GM12878 (cell line): ENCODE results near the gene ITGA7. TPM values are rescaled to one million over a fixed set of nuclear protein-coding genes. Genes with fewer than 3 reads are reported as not detected.

Experiments used
- ATAC-seq: fragments of 200-7000 bp; cut with Tn5 transposase; 3 replicates; pipeline ENCODE4 v1.9.1; 2020; ENCODE audit warnings: mild to moderate bottlenecking, moderate library complexity
- BruUV-seq: library from RNA; stranded (reverse); fragments of 400-500 nt; replicated peaks from 2 replicates; lab custom pipeline; 2021; lab: Mats Ljungman, UMichigan
- CTCF ChIA-PET: fragments of 300-600 bp; sonication (Branson Sonifier 250); formaldehyde crosslinking; extraction: SDS; loops from one replicate; lab custom pipeline; 2021; ENCODE audit warnings: inconsistent platforms; lab: Yijun Ruan, JAX
- POLR2A ChIA-PET: fragments of 350-600 bp; formaldehyde crosslinking; extraction: SDS; loops from one replicate; lab custom pipeline; 2021; ENCODE audit warnings: inconsistent platforms; lab: Charles Lee
- RAD21 ChIA-PET: fragments of 300-600 bp; sonication (Branson Sonifier 250); formaldehyde crosslinking; loops from one replicate; lab custom pipeline; 2023; ENCODE audit warnings: antibody characterized with exemption; ENCODE audit not compliant: unreplicated experiment; lab: Charles Lee
- SMC1A ChIA-PET: fragments of 300-600 bp; sonication (Branson Sonifier 250); formaldehyde crosslinking; loops from one replicate; lab custom pipeline; 2023; ENCODE audit not compliant: unreplicated experiment, uncharacterized antibody; lab: Charles Lee
- DNase-seq: peaks from one replicate; pipeline ENCODE4 v3.0.0-alpha.2; 2011; ENCODE audit warnings: low read depth, low spot score
- FAIRE-seq: peaks from 3 replicates; lab custom pipeline; 2011; peaks lifted over from hg19 to GRCh38; lab: Jason Lieb, UNC
- H2AFZ ChIP-seq: 2 replicates; pipeline ENCODE4 v1.6.0; 2011; ENCODE audit warnings: low read depth, low read length, control low read depth; ENCODE audit not compliant: control insufficient read depth
- H3K27ac ChIP-seq: 2 replicates; pipeline ENCODE4 v1.5.1; 2011; ENCODE audit warnings: control low read depth; ENCODE audit not compliant: control insufficient read depth, insufficient read depth
- H3K27me3 ChIP-seq, 2 experiments: replicated peaks in 1 of 2; 2 replicates each; pipeline versions ENCODE4 v1.6.0 to v1.6.1; 2011; ENCODE audit warnings: low read length in 1 of 2; ENCODE audit not compliant: control insufficient read depth in 2 of 2, insufficient read depth in 2 of 2
- H3K36me3 ChIP-seq, 2 experiments: 2 replicates each; pipeline ENCODE4 v1.5.1; 2011; ENCODE audit warnings: low read length in 1 of 2; ENCODE audit not compliant: control insufficient read depth in 2 of 2, insufficient read depth in 2 of 2
- H3K4me1 ChIP-seq: 2 replicates; pipeline ENCODE4 v1.6.1; 2011; ENCODE audit warnings: mild to moderate bottlenecking, low read length, moderate library complexity, mixed read lengths; ENCODE audit not compliant: control insufficient read depth, insufficient read depth
- H3K4me2 ChIP-seq: 2 replicates; pipeline ENCODE4 v1.6.0; 2011; ENCODE audit warnings: control low read depth; ENCODE audit not compliant: control insufficient read depth, insufficient read depth
- H3K4me3 ChIP-seq: fragments of 200-600 bp; sonication (generic); 2 replicates; pipeline ENCODE4 v1.5.1; 2016
- H3K79me2 ChIP-seq: 2 replicates; pipeline ENCODE4 v1.6.0; 2011; ENCODE audit warnings: low read length; ENCODE audit not compliant: control insufficient read depth, insufficient read depth
- H3K9ac ChIP-seq: 2 replicates; pipeline ENCODE4 v1.8.0; 2011; ENCODE audit warnings: low read length, control low read depth, mixed read lengths; ENCODE audit not compliant: control insufficient read depth, insufficient read depth
- H3K9me3 ChIP-seq: replicated peaks from 3 replicates; pipeline ENCODE4 v1.5.1; 2011; ENCODE audit warnings: mild to moderate bottlenecking, low read length; ENCODE audit not compliant: control insufficient read depth, insufficient read depth
- H4K20me1 ChIP-seq: 2 replicates; pipeline ENCODE4 v1.6.0; 2011; ENCODE audit not compliant: control insufficient read depth, insufficient read depth
- MTA2 ChIP-seq: fragments of 450-650 bp; IDR thresholded peaks from 2 replicates; pipeline ENCODE4 v1.6.1; 2016; ENCODE audit warnings: low read depth, mild to moderate bottlenecking, moderate library complexity
- NFYA ChIP-seq: IDR thresholded peaks from 2 replicates; pipeline ENCODE4 v1.6.1; 2011; ENCODE audit warnings: low read depth, mild to moderate bottlenecking, low read length, improper control_type of control experiment, borderline replicate concordance
- POLR2A ChIP-seq: IDR thresholded peaks from 2 replicates; pipeline ENCODE4 v1.6.1; 2011; ENCODE audit warnings: low read depth, mild to moderate bottlenecking, low read length
- POLR2AphosphoS2 ChIP-seq: IDR thresholded peaks from 2 replicates; pipeline ENCODE4 v1.6.1; 2011; ENCODE audit warnings: low read depth, mild to moderate bottlenecking, low read length, improper control_type of control experiment, moderate library complexity
- SMAD5 ChIP-seq: IDR thresholded peaks from 2 replicates; pipeline ENCODE4 v1.6.1; 2016; ENCODE audit warnings: antibody characterized with exemption, low read depth
- WGBS: methylation state at CpG from one replicate; pipeline ENCODE4 v1.1.6; 2016; ENCODE audit warnings: low lambda C conversion rate; ENCODE audit not compliant: insufficient replicate concordance, insufficient coverage; ENCODE audit errors: missing lambda C conversion rate; 5-methylcytosine and 5-hydroxymethylcytosine counted together
- in situ Hi-C: fragments of 300-500 bp; cut with MboI; formaldehyde crosslinking; loops from 9 replicates; pipeline ENCODE4 v1.14.3; 2018; ENCODE audit warnings: mixed read lengths
- intact Hi-C: fragments of 100-400 bp; cut with micrococcal nuclease; formaldehyde crosslinking; loops from one replicate; pipeline ENCODE4 v1.14.2; 2022; ENCODE audit not compliant: unreplicated experiment
- polyA plus RNA-seq, 11 experiments: library from polyadenylated mRNA; depleted of rRNA in 4 of 11; unstranded in 6 of 11; stranded (reverse) in 5 of 11; fragments of >200 nt; fragmentation: Nextera tagmentation in 4 of 11; fragmentation: Illumina TruSeq in 1 of 11; extraction: Ambion mirVana in 4 of 11; extraction: Trizol in 1 of 11; gene quantifications; 1 replicate in 1 of 11; 2 replicates in 10 of 11; pipeline versions ENCODE4 v1.2.1 to v1.2.3, GENCODE V29; 2011 to 2016; ENCODE audit warnings: inconsistent platforms in 2 of 11, missing spikeins in 2 of 11, low read depth in 1 of 11
- total RNA-seq, 4 experiments: library from RNA; depleted of rRNA in 3 of 4; stranded (reverse); fragments of >200 nt in 3 of 4; fragmentation: Illumina TruSeq in 1 of 4; extraction: Trizol in 1 of 4; gene quantifications; 2 replicates each; pipeline versions ENCODE4 v1.2.1 to v1.2.3, GENCODE V29; 2013 to 2021
- TF ChIP-seq, protein P1 (sequence below): IDR thresholded peaks from 2 replicates; pipeline ENCODE4 v1.6.1; 2011; ENCODE audit warnings: borderline replicate concordance, low read depth, mild to moderate bottlenecking, moderate library complexity, mixed read lengths, low read length; ENCODE audit not compliant: insufficient read depth; ENCODE audit errors: extremely low read length

The ITGA7 gene
- total and polyA plus RNA-seq, 10 of the 15 experiments (the other 5 are each of a cell fraction or from before 2014, with no cell fraction given): 0.18 to 5.1 (median 1.5) TPM

DNA sequence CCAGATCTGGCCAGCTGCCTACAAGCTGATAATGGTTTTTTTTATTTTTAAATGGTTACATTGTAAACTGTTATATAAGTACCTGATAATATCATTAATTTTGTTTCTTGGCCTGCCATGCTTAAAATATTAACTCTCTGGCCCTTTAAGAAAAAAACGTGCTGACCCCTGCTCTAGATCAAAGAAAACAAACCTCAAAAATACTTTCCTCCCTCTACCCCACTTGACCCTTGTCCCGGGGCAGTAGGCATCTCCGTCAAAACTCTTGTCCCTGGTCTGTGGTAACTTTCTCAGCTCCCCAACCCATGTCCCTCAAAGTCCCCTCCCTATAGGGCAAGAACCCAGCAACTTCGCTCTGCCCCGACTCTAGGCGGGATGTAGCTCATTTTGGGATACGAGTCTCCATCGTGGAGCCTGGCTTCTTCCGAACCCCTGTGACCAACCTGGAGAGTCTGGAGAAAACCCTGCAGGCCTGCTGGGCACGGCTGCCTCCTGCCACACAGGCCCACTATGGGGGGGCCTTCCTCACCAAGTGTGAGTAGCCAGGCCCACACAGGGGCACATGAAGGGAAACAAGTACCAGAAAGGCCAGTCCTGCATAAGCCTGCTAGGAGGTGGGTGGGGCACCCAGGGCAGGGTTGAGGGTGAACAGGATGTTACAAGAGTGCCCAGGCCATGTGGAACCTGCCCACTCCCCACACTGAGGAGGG is 16.0 kb upstream of the ITGA7 start:
- ChIA-PET POLR2A (interaction anchor here (0.8 to 2.3 kb wide), 2 partner anchors 14 to 50 kb away, joined by 3 to 9 read pairs; no protein-coding TSS in a partner anchor), SMC1A (interaction anchor here (0.6 to 1.6 kb wide), 4 partner anchors 14 to 105 kb away, joined by 3 to 11 read pairs (median 4); no protein-coding TSS in a partner anchor), CTCF (interaction anchor here (0.9 to 11.4 kb wide), 9 partner anchors 13 to 320 kb away, joined by 3 to 205 read pairs (median 4); partner anchors contain the start of genes DNAJC14, ORMDL2 and SARNP)
- Histone ChIP-seq H4K20me1 (no peaks in the 10 kb centered on the region), H3K4me2 (no peak overlapping the region), H3K79me2 (peaks cover 8% of the 10 kb centered on the region), H2AFZ (no peak overlapping the region), H3K4me1 (peaks cover 14% of the 10 kb centered on the region), H3K27me3 (no peaks in the 10 kb centered on the region), H3K27ac (no peak overlapping the region), H3K4me3 (no peak overlapping the region)
- no peak for DNase-seq
- FAIRE-seq: no peak
- no TSS peak for BruUV-seq
- intact Hi-C loops (no loop called here), in situ Hi-C loops (no loop called here)
- 86% methylated on average over 10 of the region's 10 CpGs for WGBS
- 0 out of 2 replicates have a peak, but pooled peaks have one; percentile 19 for TF ChIP-seq POLR2A
- no peak for TF ChIP-seq NFYA
- TF ChIP-seq, protein P1, sequence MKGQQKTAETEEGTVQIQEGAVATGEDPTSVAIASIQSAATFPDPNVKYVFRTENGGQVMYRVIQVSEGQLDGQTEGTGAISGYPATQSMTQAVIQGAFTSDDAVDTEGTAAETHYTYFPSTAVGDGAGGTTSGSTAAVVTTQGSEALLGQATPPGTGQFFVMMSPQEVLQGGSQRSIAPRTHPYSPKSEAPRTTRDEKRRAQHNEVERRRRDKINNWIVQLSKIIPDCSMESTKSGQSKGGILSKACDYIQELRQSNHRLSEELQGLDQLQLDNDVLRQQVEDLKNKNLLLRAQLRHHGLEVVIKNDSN: no peak
- TF ChIP-seq POLR2AphosphoS2: no peak
- TF ChIP-seq MTA2: no peak
- TF ChIP-seq SMAD5: peak; percentile 40; the same call in 1 of the 2 replicates
- TF ChIP-seq, all 136 proteins: peak for 2
- no peak for ATAC-seq
- H3K36me3 ChIP-seq: peaks cover 7% of the 10 kb centered on the region in 2 experiments; a peak in 3 of 4 replicates
- H3K9me3 ChIP-seq: no peaks in the 10 kb centered on the region
- RAD21 ChIA-PET: interaction anchor here (1.0 to 11.0 kb wide), 3 partner anchors 13 to 216 kb away, joined by 3 to 113 read pairs (median 3); no protein-coding TSS in a partner anchor
- no peak overlapping the region for H3K9ac ChIP-seq
